GM12878 (cell line): ENCODE results near the gene TMEM182. TPM values are rescaled to one million over a fixed set of nuclear protein-coding genes. Genes with fewer than 3 reads are reported as not detected.

Experiments
- ATAC-seq: fragments of 200-7000 bp; cut with Tn5 transposase; 3 replicates; pipeline ENCODE4 v1.9.1; 2020; ENCODE audit warnings: mild to moderate bottlenecking, moderate library complexity
- BruUV-seq: library from RNA; stranded (reverse); fragments of 400-500 nt; replicated peaks from 2 replicates; lab custom pipeline; 2021; lab: Mats Ljungman, UMichigan
- CTCF ChIA-PET: fragments of 300-600 bp; sonication (Branson Sonifier 250); formaldehyde crosslinking; extraction: SDS; loops from one replicate; lab custom pipeline; 2021; ENCODE audit warnings: inconsistent platforms; lab: Yijun Ruan, JAX
- POLR2A ChIA-PET: fragments of 350-600 bp; formaldehyde crosslinking; extraction: SDS; loops from one replicate; lab custom pipeline; 2021; ENCODE audit warnings: inconsistent platforms; lab: Charles Lee
- RAD21 ChIA-PET: fragments of 300-600 bp; sonication (Branson Sonifier 250); formaldehyde crosslinking; loops from one replicate; lab custom pipeline; 2023; ENCODE audit warnings: antibody characterized with exemption; ENCODE audit not compliant: unreplicated experiment; lab: Charles Lee
- SMC1A ChIA-PET: fragments of 300-600 bp; sonication (Branson Sonifier 250); formaldehyde crosslinking; loops from one replicate; lab custom pipeline; 2023; ENCODE audit not compliant: unreplicated experiment, uncharacterized antibody; lab: Charles Lee
- DNase-seq: peaks from one replicate; pipeline ENCODE4 v3.0.0-alpha.2; 2011; ENCODE audit warnings: low read depth, low spot score
- FAIRE-seq: peaks from 3 replicates; lab custom pipeline; 2011; peaks lifted over from hg19 to GRCh38; lab: Jason Lieb, UNC
- H2AFZ ChIP-seq: 2 replicates; pipeline ENCODE4 v1.6.0; 2011; ENCODE audit warnings: low read depth, low read length, control low read depth; ENCODE audit not compliant: control insufficient read depth
- H3K27ac ChIP-seq: 2 replicates; pipeline ENCODE4 v1.5.1; 2011; ENCODE audit warnings: control low read depth; ENCODE audit not compliant: control insufficient read depth, insufficient read depth
- H3K27me3 ChIP-seq, 2 experiments: replicated peaks in 1 of 2; 2 replicates each; pipeline versions ENCODE4 v1.6.0 to v1.6.1; 2011; ENCODE audit warnings: low read length in 1 of 2; ENCODE audit not compliant: control insufficient read depth in 2 of 2, insufficient read depth in 2 of 2
- H3K36me3 ChIP-seq, 2 experiments: 2 replicates each; pipeline ENCODE4 v1.5.1; 2011; ENCODE audit warnings: low read length in 1 of 2; ENCODE audit not compliant: control insufficient read depth in 2 of 2, insufficient read depth in 2 of 2
- H3K4me1 ChIP-seq: 2 replicates; pipeline ENCODE4 v1.6.1; 2011; ENCODE audit warnings: mild to moderate bottlenecking, low read length, moderate library complexity, mixed read lengths; ENCODE audit not compliant: control insufficient read depth, insufficient read depth
- H3K4me2 ChIP-seq: 2 replicates; pipeline ENCODE4 v1.6.0; 2011; ENCODE audit warnings: control low read depth; ENCODE audit not compliant: control insufficient read depth, insufficient read depth
- H3K4me3 ChIP-seq: fragments of 200-600 bp; sonication (generic); 2 replicates; pipeline ENCODE4 v1.5.1; 2016
- H3K79me2 ChIP-seq: 2 replicates; pipeline ENCODE4 v1.6.0; 2011; ENCODE audit warnings: low read length; ENCODE audit not compliant: control insufficient read depth, insufficient read depth
- H3K9ac ChIP-seq: 2 replicates; pipeline ENCODE4 v1.8.0; 2011; ENCODE audit warnings: low read length, control low read depth, mixed read lengths; ENCODE audit not compliant: control insufficient read depth, insufficient read depth
- H3K9me3 ChIP-seq: replicated peaks from 3 replicates; pipeline ENCODE4 v1.5.1; 2011; ENCODE audit warnings: mild to moderate bottlenecking, low read length; ENCODE audit not compliant: control insufficient read depth, insufficient read depth
- H4K20me1 ChIP-seq: 2 replicates; pipeline ENCODE4 v1.6.0; 2011; ENCODE audit not compliant: control insufficient read depth, insufficient read depth
- BACH1 ChIP-seq: fragments of 450-650 bp; IDR thresholded peaks from 2 replicates; pipeline ENCODE4 v1.6.1; 2017; ENCODE audit warnings: mild to moderate bottlenecking, borderline replicate concordance
- BRCA1 ChIP-seq: IDR thresholded peaks from 2 replicates; pipeline ENCODE4 v1.6.1; 2011; ENCODE audit warnings: low read depth, low read length, improper control_type of control experiment
- CBX5 ChIP-seq: sonication (generic); IDR thresholded peaks from 2 replicates; pipeline ENCODE4 v1.6.1; 2016; ENCODE audit warnings: low read depth, moderate library complexity, mild to moderate bottlenecking, inconsistent platforms
- CHD1 ChIP-seq: IDR thresholded peaks from 2 replicates; pipeline ENCODE4 v1.6.1; 2012; ENCODE audit warnings: low read depth, low read length, improper control_type of control experiment
- HDAC2 ChIP-seq: fragments of 200-600 bp; sonication (generic); IDR thresholded peaks from 2 replicates; pipeline ENCODE4 v1.6.1; 2017
- KLF5 ChIP-seq: fragments of 450-650 bp; IDR thresholded peaks from 2 replicates; pipeline ENCODE4 v1.6.1; 2014; ENCODE audit warnings: mild to moderate bottlenecking; ENCODE audit not compliant: partially characterized antibody
- PAX5 ChIP-seq: IDR thresholded peaks from 2 replicates; pipeline ENCODE4 v1.6.1; 2011; ENCODE audit warnings: low read depth, low read length, borderline replicate concordance
- POLR2AphosphoS2 ChIP-seq: IDR thresholded peaks from 2 replicates; pipeline ENCODE4 v1.6.1; 2011; ENCODE audit warnings: low read depth, mild to moderate bottlenecking, low read length, improper control_type of control experiment, moderate library complexity
- RAD21 ChIP-seq: IDR thresholded peaks from 2 replicates; pipeline ENCODE4 v1.6.1; 2011; ENCODE audit warnings: mild to moderate bottlenecking, low read depth, low read length, moderate library complexity; ENCODE audit not compliant: insufficient read depth
- SP1 ChIP-seq: IDR thresholded peaks from one replicate; pipeline ENCODE4 v1.6.1; 2011; ENCODE audit warnings: low read depth, low read length
- STAT1 ChIP-seq: fragments of 450-650 bp; conservative IDR thresholded peaks from 2 replicates; pipeline ENCODE4 v1.6.1; 2014; ENCODE audit warnings: antibody characterized with exemption, mild to moderate bottlenecking
- ZNF217 ChIP-seq: fragments of 450-650 bp; IDR thresholded peaks from 2 replicates; pipeline ENCODE4 v1.6.1; 2017; ENCODE audit warnings: antibody characterized with exemption, mild to moderate bottlenecking
- ZZZ3 ChIP-seq: IDR thresholded peaks from 2 replicates; pipeline ENCODE4 v1.6.1; 2011; ENCODE audit warnings: low read depth; ENCODE audit not compliant: control insufficient read depth, insufficient read length
- WGBS: methylation state at CpG from one replicate; pipeline ENCODE4 v1.1.6; 2016; ENCODE audit warnings: low lambda C conversion rate; ENCODE audit not compliant: insufficient replicate concordance, insufficient coverage; ENCODE audit errors: missing lambda C conversion rate; 5-methylcytosine and 5-hydroxymethylcytosine counted together
- in situ Hi-C: fragments of 300-500 bp; cut with MboI; formaldehyde crosslinking; loops from 9 replicates; pipeline ENCODE4 v1.14.3; 2018; ENCODE audit warnings: mixed read lengths
- intact Hi-C: fragments of 100-400 bp; cut with micrococcal nuclease; formaldehyde crosslinking; loops from one replicate; pipeline ENCODE4 v1.14.2; 2022; ENCODE audit not compliant: unreplicated experiment
- polyA plus RNA-seq, 11 experiments: library from polyadenylated mRNA; depleted of rRNA in 4 of 11; unstranded in 6 of 11; stranded (reverse) in 5 of 11; fragments of >200 nt; fragmentation: Nextera tagmentation in 4 of 11; fragmentation: Illumina TruSeq in 1 of 11; extraction: Ambion mirVana in 4 of 11; extraction: Trizol in 1 of 11; gene quantifications; 1 replicate in 1 of 11; 2 replicates in 10 of 11; pipeline versions ENCODE4 v1.2.1 to v1.2.3, GENCODE V29; 2011 to 2016; ENCODE audit warnings: inconsistent platforms in 2 of 11, missing spikeins in 2 of 11, low read depth in 1 of 11
- total RNA-seq, 4 experiments: library from RNA; depleted of rRNA in 3 of 4; stranded (reverse); fragments of >200 nt in 3 of 4; fragmentation: Illumina TruSeq in 1 of 4; extraction: Trizol in 1 of 4; gene quantifications; 2 replicates each; pipeline versions ENCODE4 v1.2.1 to v1.2.3, GENCODE V29; 2013 to 2021
- TF ChIP-seq, protein P1 (sequence below): IDR thresholded peaks from 2 replicates; pipeline ENCODE4 v1.6.1; 2011; ENCODE audit warnings: low read depth, low read length, improper control_type of control experiment, borderline replicate concordance
- TF ChIP-seq, protein P2 (sequence below): fragments of 450-650 bp; conservative IDR thresholded peaks from 2 replicates; pipeline ENCODE4 v1.6.1; 2017; ENCODE audit warnings: mild to moderate bottlenecking, moderate library complexity
- TF ChIP-seq, protein P3 (sequence below): fragments of 450-650 bp; formaldehyde crosslinking; IDR thresholded peaks from 2 replicates; pipeline ENCODE4 v1.5.0; 2022; ENCODE audit warnings: mild to moderate bottlenecking, missing genetic modification characterization

TMEM182 gene
- total and polyA plus RNA-seq, 10 of the 15 experiments (the other 5 are each of a cell fraction or from before 2014, with no cell fraction given): 1.8 to 5.4 (median 3.1) TPM

DNA sequence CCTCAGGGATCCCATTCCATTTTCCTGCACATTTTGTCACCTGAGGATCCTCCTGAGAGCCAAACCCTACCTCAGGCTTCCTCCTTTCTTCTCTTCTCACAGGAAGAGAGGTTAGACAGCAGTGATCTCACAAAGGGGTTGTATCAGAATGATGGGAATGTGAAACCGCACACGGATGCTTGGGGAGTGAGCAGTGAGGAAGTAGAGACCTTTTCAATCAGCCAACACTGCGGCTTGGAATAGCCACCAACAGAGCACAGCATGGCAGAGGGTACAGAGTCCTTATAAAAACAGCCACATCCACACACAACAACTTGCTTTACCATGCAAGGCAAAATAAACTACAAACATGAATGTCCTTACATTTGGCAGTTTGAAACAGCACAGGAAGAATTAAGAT, 8.7 kb downstream of the TMEM182 start (continued):
- TF ChIP-seq STAT1 (no peak), BACH1 (no peak), CHD1 (no peak), HDAC2 (no peak), ZZZ3 (no peak)
- TF ChIP-seq, all 136 proteins: peak for 0

DNA sequence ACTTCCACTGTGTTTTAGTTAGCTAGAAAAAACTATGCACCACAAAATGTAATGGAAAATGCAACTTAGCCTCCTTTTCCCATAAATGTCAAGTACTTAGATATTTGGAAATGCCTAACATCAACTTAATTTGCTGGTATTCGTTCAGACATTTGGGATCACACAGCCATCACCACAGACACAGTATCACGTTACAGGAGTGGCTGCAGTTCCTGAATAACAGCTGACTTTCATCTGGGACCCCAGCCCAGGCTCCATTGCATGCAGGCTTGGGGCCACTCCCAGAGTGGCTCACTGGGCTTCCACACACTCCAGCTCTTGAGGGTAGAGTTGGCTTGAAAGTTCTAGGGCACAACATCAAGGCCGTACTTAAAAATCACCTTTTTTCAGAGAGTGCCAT, 9.3 kb downstream of the TMEM182 start:
- no peaks in the 10 kb centered on the region for H3K4me1 ChIP-seq
- no peak overlapping the region for H3K9ac ChIP-seq
- H3K36me3 ChIP-seq: no peaks in the 10 kb centered on the region
- DNase-seq (no peak), ATAC-seq (no peak), FAIRE-seq (no peak)
- no peaks in the 10 kb centered on the region for H3K9me3 ChIP-seq
- in situ Hi-C loops (no loop called here), intact Hi-C loops (no loop called here)
- no TSS peak for BruUV-seq
- no peak overlapping the region for H3K4me3 ChIP-seq
- no peak overlapping the region for H3K27ac ChIP-seq
- ChIA-PET CTCF (no interaction called here), POLR2A (no interaction called here), SMC1A (no interaction called here), RAD21 (no interaction called here)
- 61% methylated on average over 3 of the region's 3 CpGs for WGBS
- no peaks in the 10 kb centered on the region for H3K27me3 ChIP-seq
- TF ChIP-seq KLF5 (no peak), RAD21 (no peak), SP1 (no peak), ZNF217 (no peak), PAX5 (no peak), BRCA1 (no peak), POLR2AphosphoS2 (no peak), CBX5 (no peak)
- TF ChIP-seq, protein P1, sequence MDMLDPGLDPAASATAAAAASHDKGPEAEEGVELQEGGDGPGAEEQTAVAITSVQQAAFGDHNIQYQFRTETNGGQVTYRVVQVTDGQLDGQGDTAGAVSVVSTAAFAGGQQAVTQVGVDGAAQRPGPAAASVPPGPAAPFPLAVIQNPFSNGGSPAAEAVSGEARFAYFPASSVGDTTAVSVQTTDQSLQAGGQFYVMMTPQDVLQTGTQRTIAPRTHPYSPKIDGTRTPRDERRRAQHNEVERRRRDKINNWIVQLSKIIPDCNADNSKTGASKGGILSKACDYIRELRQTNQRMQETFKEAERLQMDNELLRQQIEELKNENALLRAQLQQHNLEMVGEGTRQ: no peak
- TF ChIP-seq, protein P2, sequence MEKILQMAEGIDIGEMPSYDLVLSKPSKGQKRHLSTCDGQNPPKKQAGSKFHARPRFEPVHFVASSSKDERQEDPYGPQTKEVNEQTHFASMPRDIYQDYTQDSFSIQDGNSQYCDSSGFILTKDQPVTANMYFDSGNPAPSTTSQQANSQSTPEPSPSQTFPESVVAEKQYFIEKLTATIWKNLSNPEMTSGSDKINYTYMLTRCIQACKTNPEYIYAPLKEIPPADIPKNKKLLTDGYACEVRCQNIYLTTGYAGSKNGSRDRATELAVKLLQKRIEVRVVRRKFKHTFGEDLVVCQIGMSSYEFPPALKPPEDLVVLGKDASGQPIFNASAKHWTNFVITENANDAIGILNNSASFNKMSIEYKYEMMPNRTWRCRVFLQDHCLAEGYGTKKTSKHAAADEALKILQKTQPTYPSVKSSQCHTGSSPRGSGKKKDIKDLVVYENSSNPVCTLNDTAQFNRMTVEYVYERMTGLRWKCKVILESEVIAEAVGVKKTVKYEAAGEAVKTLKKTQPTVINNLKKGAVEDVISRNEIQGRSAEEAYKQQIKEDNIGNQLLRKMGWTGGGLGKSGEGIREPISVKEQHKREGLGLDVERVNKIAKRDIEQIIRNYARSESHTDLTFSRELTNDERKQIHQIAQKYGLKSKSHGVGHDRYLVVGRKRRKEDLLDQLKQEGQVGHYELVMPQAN: no peak
- TF ChIP-seq, protein P3, sequence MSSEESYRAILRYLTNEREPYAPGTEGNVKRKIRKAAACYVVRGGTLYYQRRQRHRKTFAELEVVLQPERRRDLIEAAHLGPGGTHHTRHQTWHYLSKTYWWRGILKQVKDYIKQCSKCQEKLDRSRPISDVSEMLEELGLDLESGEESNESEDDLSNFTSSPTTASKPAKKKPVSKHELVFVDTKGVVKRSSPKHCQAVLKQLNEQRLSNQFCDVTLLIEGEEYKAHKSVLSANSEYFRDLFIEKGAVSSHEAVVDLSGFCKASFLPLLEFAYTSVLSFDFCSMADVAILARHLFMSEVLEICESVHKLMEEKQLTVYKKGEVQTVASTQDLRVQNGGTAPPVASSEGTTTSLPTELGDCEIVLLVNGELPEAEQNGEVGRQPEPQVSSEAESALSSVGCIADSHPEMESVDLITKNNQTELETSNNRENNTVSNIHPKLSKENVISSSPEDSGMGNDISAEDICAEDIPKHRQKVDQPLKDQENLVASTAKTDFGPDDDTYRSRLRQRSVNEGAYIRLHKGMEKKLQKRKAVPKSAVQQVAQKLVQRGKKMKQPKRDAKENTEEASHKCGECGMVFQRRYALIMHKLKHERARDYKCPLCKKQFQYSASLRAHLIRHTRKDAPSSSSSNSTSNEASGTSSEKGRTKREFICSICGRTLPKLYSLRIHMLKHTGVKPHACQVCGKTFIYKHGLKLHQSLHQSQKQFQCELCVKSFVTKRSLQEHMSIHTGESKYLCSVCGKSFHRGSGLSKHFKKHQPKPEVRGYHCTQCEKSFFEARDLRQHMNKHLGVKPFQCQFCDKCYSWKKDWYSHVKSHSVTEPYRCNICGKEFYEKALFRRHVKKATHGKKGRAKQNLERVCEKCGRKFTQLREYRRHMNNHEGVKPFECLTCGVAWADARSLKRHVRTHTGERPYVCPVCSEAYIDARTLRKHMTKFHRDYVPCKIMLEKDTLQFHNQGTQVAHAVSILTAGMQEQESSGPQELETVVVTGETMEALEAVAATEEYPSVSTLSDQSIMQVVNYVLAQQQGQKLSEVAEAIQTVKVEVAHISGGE (CRISPR knock-in tag): no peak
- H4K20me1 ChIP-seq: no peaks in the 10 kb centered on the region
- no peak overlapping the region for H3K4me2 ChIP-seq
- no peaks in the 10 kb centered on the region for H3K79me2 ChIP-seq
- H2AFZ ChIP-seq: no peak overlapping the region
